GM18873 (cell line): Measurements from ENCODE around the gene PHF24.
"Not testable (repeated sequence)": the region's sequence is repeated elsewhere in the genome, so short reads cannot be mapped to it uniquely, and the experiment has no call there.

Experiments used
- ATAC-seq: cut with Tn5 transposase; IDR thresholded peaks from one replicate; pipeline ENCODE4 v1.9.1; 2021; ENCODE audit warnings: mild to moderate bottlenecking, moderate library complexity, moderate number of reproducible peaks; ENCODE audit not compliant: unreplicated experiment, low FRiP score

PHF24 gene

GRCh38 chr9:34996181-34996904 is 38.3 kb downstream of the PHF24 start:
- ATAC-seq: no peak

GRCh38 chr9:34996905-34997279 is 38.8 kb downstream of the PHF24 start:
- no peak for ATAC-seq

- no peak for ATAC-seq
Measured at GRCh38 chr9:34997379-34997781, 39.3 kb downstream of the PHF24 start.

- ATAC-seq: no peak
Measured at GRCh38 chr9:34998266-34998665, 40.2 kb downstream of the PHF24 start.

- ATAC-seq: no peak
Measured at GRCh38 chr9:34999576-34999975, 41.5 kb downstream of the PHF24 start.

GRCh38 chr9:35000535-35001284 is 42.6 kb downstream of the PHF24 start:
- no peak for ATAC-seq

- no peak for ATAC-seq
Measured at GRCh38 chr9:35001285-35001677, 43.2 kb downstream of the PHF24 start.

GRCh38 chr9:35001803-35002502 is 43.9 kb downstream of the PHF24 start:
- ATAC-seq: no peak

GRCh38 chr9:35002623-35003022 is 44.5 kb downstream of the PHF24 start:
- no peak for ATAC-seq

GRCh38 chr9:35004299-35004698 is 46.2 kb downstream of the PHF24 start:
- not testable (repeated sequence) for ATAC-seq

- no peak for ATAC-seq
Measured at GRCh38 chr9:35010351-35010958, 52.4 kb downstream of the PHF24 start.

- no peak for ATAC-seq
Measured at GRCh38 chr9:35014517-35014916, 56.4 kb downstream of the PHF24 start.

- not testable (repeated sequence) for ATAC-seq
Measured at GRCh38 chr9:35023443-35023842, 65.4 kb downstream of the PHF24 start.

GRCh38 chr9:35026671-35027070 is 68.6 kb downstream of the PHF24 start:
- no peak for ATAC-seq

GRCh38 chr9:35027374-35027773 is 69.3 kb downstream of the PHF24 start:
- no peak for ATAC-seq

- no peak for ATAC-seq
Measured at GRCh38 chr9:35027860-35028259, 69.8 kb downstream of the PHF24 start.

GRCh38 chr9:35028341-35028740 is 70.3 kb downstream of the PHF24 start:
- no peak for ATAC-seq

- no peak for ATAC-seq
Measured at GRCh38 chr9:35029241-35029640, 71.2 kb downstream of the PHF24 start.

- no peak for ATAC-seq
Measured at GRCh38 chr9:35029852-35030251, 71.8 kb downstream of the PHF24 start.
